ENCODE measurements around the gene C12orf54.
"Not testable (repeated sequence)": the region's sequence is repeated elsewhere in the genome, so short reads cannot be mapped to it uniquely, and the experiment has no call there.

The C12orf54 gene

DNA sequence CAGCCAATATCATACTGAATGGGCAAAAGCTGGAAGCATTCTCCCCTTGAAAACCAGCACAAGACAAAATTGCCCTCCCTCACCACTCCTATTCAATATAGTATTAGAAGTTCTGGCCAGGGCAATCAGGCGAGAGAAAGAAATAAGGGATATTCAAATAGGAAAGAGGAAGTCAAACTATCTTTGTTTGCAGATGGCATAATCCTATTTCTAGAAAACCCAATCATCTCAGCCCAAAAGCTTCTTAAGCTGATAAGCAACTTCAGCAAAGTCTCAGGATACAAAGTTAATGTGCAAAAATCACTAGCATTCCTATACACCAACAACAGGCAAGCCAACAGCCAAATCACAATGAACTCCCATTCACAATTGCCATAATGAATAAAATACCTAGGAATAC, 30.9 kb upstream of the C12orf54 start:
- TF ChIP-seq, protein P1, sequence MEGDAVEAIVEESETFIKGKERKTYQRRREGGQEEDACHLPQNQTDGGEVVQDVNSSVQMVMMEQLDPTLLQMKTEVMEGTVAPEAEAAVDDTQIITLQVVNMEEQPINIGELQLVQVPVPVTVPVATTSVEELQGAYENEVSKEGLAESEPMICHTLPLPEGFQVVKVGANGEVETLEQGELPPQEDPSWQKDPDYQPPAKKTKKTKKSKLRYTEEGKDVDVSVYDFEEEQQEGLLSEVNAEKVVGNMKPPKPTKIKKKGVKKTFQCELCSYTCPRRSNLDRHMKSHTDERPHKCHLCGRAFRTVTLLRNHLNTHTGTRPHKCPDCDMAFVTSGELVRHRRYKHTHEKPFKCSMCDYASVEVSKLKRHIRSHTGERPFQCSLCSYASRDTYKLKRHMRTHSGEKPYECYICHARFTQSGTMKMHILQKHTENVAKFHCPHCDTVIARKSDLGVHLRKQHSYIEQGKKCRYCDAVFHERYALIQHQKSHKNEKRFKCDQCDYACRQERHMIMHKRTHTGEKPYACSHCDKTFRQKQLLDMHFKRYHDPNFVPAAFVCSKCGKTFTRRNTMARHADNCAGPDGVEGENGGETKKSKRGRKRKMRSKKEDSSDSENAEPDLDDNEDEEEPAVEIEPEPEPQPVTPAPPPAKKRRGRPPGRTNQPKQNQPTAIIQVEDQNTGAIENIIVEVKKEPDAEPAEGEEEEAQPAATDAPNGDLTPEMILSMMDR (IDR thresholded peaks at IDR 0.05; ENCODE audit: insufficient read depth, low read depth, low read length, missing control alignments) = no peak
- no peak overlapping the region for H3K4me3 ChIP-seq (ENCODE audit: low read depth, low read length)
- DNase-seq (ENCODE audit: low read depth) = no peak

DNA sequence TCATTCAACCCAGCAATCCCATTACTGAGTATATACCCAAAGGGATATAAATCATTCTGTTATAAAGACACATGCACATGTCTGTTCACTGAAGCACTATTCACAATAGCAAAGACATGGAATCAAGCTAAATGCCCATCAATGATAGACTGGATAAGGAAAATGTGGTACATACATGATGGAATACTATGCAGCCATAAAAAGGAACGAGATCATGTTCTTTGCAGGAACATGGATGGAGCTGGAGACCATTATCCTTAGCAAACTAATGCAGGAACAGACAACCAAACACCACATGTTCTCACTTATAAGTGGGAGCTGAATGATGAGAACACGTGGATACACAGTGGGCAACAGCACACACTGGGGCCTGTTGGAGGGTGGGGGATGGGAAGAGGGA, 29.3 kb upstream of the C12orf54 start:
- H3K4me3 ChIP-seq (ENCODE audit: low read depth, low read length); DNase-seq (ENCODE audit: low read depth): not testable (repeated sequence)

DNA sequence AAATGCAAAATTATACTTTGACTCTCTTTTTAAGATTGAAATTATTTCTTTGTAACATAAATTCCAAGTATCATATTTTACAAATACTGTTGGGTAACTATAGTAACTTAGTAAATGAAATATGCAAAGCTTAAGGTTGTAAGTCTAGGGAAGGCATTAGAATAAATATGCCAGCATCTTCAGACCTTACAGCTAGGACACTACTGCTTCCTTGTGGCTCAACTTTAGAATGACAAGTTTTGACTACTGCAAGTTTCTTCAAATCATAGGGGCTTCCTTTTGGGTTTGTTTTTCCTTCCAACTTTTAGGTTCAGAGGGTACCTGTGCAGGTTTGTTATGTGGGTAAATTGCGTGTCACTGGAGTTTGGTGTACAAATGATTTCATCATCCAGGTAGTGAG, 27.6 kb upstream of the C12orf54 start:
- TF ChIP-seq, protein P1 (IDR thresholded peaks at IDR 0.05; ENCODE audit: insufficient read depth, low read depth, low read length, missing control alignments) = peak; percentile 25
- peak; percentile 45 for DNase-seq (ENCODE audit: low read depth)
- no peak overlapping the region for H3K4me3 ChIP-seq (ENCODE audit: low read depth, low read length)

DNA sequence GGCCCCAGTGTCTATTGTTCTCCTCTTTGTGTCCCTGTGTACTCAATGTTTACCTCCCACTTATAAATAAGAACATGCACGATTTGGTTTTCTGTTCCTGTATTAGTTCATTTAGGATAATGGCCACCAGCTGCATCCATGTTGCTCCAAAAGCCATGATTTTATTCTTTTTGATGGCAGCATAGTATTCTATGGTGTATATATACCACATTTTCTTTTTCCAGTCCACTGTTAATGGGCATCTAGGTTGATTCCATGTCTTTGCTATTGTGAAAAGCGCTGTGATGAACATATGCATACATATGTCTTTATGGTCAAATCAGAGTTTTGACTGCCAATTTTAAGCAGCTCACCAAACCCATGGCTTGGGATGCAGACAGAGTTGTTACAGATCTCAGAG, 27.2 kb upstream of the C12orf54 start:
- TF ChIP-seq, protein P1 (IDR thresholded peaks at IDR 0.05; ENCODE audit: insufficient read depth, low read depth, low read length, missing control alignments) = no peak
- DNase-seq (ENCODE audit: low read depth) = no peak
- no peak overlapping the region for H3K4me3 ChIP-seq (ENCODE audit: low read depth, low read length)

DNA sequence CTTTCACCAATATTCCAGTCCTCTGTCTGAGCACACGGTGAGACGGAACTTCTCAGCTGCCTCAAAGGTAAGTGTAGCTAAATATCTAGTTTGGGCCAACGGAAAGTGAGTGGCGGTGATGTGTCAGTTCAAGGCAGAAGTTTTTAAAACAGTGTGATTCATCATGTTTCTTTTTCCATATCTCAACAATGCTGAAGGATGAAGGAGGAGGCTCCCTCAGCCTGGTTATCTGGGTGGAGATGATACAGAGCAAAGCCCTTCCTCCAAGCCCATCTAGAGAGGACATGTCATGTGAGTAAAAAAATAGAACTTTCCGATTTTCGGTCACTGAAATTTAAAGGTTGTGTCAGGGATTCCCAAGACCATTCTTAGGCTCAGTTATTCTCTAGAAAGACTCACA, 23.0 kb upstream of the C12orf54 start:
- DNase-seq (ENCODE audit: low read depth) = no peak
- H3K4me3 ChIP-seq (ENCODE audit: low read depth, low read length) = no peak overlapping the region
- TF ChIP-seq, protein P1 (IDR thresholded peaks at IDR 0.05; ENCODE audit: insufficient read depth, low read depth, low read length, missing control alignments) = no peak

DNA sequence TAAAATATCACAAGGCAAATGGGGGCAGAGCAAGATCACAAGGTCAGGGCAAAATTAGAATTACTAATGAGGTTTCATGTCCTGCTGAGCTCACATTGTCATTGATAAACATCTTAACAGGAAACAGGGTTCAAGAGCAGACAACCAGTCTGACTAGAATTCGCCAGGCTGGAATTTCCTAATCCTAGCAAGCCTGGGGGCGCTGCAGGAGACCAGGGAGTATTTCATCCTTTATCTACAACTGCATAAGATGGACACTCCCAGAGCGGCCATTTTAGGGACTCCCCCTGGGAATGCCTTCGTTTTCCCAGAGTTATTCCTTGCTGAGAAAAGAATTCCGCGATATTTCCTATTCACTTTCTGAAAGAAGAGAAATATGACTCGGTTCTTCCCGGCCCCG, 13.3 kb upstream of the C12orf54 start:
- H3K4me3 ChIP-seq (ENCODE audit: low read depth, low read length) = not testable (repeated sequence)

DNA sequence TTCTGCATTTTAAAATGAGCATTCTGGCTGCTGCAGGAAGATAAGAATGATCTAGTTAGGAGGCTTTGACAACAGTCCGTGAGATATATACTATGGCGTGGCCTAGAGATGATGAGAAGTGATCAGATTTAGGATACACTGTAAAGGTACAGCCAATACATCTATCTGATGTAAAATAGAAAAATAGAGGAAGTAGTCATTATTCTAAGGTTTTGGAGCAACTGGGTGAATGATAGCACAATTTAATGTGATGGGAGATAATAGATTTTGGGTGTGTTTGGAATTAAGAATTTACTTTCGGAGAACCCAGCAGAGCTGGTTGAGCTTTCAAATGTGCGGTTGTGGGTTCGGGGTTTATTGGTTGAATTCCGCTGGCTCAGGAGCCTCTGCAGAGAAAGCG, 10.0 kb upstream of the C12orf54 start, which contains the start of gene ANP32D:
Gene ANP32D, plus strand, starts transcription at position 301 of the 400 bp plus-strand sequence. CDS start 106 bp downstream, outside the sequence.
- no peak within 1 kb of the TSS for H3K4me3 ChIP-seq (ENCODE audit: low read depth, low read length)
- DNase-seq (ENCODE audit: low read depth) = no peak
- TF ChIP-seq, protein P1 (IDR thresholded peaks at IDR 0.05; ENCODE audit: insufficient read depth, low read depth, low read length, missing control alignments) = no peak

More for the DNA sequence above, 13.3 kb upstream of the C12orf54 start:
- DNase-seq (ENCODE audit: low read depth) = not testable (repeated sequence)

DNA sequence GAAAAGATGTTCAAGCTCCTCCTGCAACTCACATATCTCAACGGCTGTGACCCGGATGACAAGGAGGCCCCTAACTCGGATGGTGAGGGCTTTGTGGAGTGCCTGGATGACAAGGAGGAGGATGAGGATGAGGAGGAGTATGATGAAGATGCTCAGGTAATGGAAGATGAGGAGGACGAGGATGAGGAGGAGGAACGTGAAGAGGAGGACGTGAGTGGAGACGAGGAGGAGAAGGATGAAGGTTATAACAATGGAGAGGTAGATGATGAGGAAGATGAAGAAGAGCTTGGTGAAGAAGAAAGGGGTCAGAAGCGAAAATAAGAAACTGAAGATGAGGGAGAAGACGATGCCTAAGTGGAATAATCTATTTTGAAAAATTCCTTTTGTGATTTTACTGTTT, 9.2 kb upstream of the C12orf54 start:
- TF ChIP-seq, protein P1 (IDR thresholded peaks at IDR 0.05; ENCODE audit: insufficient read depth, low read depth, low read length, missing control alignments) = no peak
- no peak for DNase-seq (ENCODE audit: low read depth)
- H3K4me3 ChIP-seq (ENCODE audit: low read depth, low read length) = no peak overlapping the region

DNA sequence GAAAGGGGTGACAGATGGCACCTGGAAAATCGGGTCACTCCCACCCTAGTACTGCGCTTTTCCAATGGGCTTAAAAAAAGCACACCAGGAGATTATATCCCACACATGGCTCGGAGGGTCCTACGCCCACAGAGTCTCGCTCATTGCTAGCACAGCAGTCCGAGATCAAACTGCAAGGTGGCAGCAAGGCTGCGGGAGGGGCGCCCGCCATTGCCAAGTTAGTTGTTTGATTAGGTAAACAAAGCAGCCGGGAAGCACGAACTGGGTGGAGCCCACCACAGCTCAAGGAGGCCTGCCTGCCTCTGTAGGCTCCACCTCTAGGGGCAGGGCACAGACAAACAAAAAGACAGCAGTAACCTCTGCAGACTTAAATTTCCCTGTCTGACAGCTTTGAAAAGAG, 7.8 kb upstream of the C12orf54 start:
- H3K4me3 ChIP-seq (ENCODE audit: low read depth, low read length); DNase-seq (ENCODE audit: low read depth): not testable (repeated sequence)

All from GM12865 (cell line).